Activated CD8-positive, alpha-beta memory T cell treated with anti-CD3 and anti-CD28 coated beads, Interleukin-2, amount 10 ng/mL, durations not matched to agents 7 days and 5 days (primary cell): ENCODE measurements around the gene RRAS2. TPM values are rescaled to one million over a fixed set of nuclear protein-coding genes. Genes with fewer than 3 reads are reported as not detected.
"Not testable (repeated sequence)": the region's sequence is repeated elsewhere in the genome, so short reads cannot be mapped to it uniquely, and the experiment has no call there.

Experiments
- ATAC-seq: fragments of 150-1000 bp; cut with Tn5 transposase; one replicate; pipeline ENCODE4 v1.10.0; 2021; ENCODE audit warnings: moderate library complexity
- CTCF ChIA-PET: fragments of 350-600 bp; sonication (Branson Sonifier 250); formaldehyde crosslinking; loops from one replicate; lab custom pipeline; 2021; ENCODE audit warnings: antibody characterized with exemption; lab: Charles Lee
- DNase-seq: peaks from one replicate; pipeline ENCODE4 v3.0.0-alpha.2; 2020
- H3K27ac Mint-ChIP-seq: one replicate; pipeline ENCODE4 v1.8.0; 2021; ENCODE audit warnings: mild to moderate bottlenecking, mixed read lengths
- H3K27me3 Mint-ChIP-seq: one replicate; pipeline ENCODE4 v1.8.0; 2021; ENCODE audit warnings: mixed read lengths
- H3K36me3 Mint-ChIP-seq: one replicate; pipeline ENCODE4 v1.8.0; 2021; ENCODE audit warnings: mild to moderate bottlenecking, mixed read lengths
- H3K4me1 Mint-ChIP-seq: one replicate; pipeline ENCODE4 v1.8.0; 2021; ENCODE audit warnings: mixed read lengths
- H3K4me3 Mint-ChIP-seq: one replicate; pipeline ENCODE4 v1.8.0; 2021; ENCODE audit warnings: mild to moderate bottlenecking, moderate library complexity, mixed read lengths
- H3K9me3 Mint-ChIP-seq: one replicate; pipeline ENCODE4 v1.8.0; 2022; ENCODE audit warnings: low read depth, mixed read lengths
- total RNA-seq, 2 experiments: library from RNA; stranded (reverse); gene quantifications; one replicate each; pipeline ENCODE4 v1.2.3, GENCODE V29; 2021

The RRAS2 gene
- total RNA-seq, 2 experiments from 2014 or later = 74.8 to 76.1 TPM

- H3K36me3 Mint-ChIP-seq = peaks cover 2% of the 10 kb centered on the region
- no peaks in the 10 kb centered on the region for H3K27me3 Mint-ChIP-seq
- ATAC-seq (peak; percentile 24), DNase-seq (no peak)
- CTCF ChIA-PET = interaction anchor here (0.7 to 3.1 kb wide), 22 partner anchors 9 to 599 kb away, joined by 3 to 21 read pairs (median 4); partner anchors contain the start of gene PSMA1
- no peak overlapping the region for H3K4me3 Mint-ChIP-seq
- H3K4me1 Mint-ChIP-seq = peaks cover 25% of the 10 kb centered on the region
- no peaks in the 10 kb centered on the region for H3K9me3 Mint-ChIP-seq
- H3K27ac Mint-ChIP-seq = no peak overlapping the region
Measured at GRCh38 chr11:14308897-14309387, 50.0 kb downstream of the RRAS2 start.

GRCh38 chr11:14308114-14308896, 50.7 kb downstream of the RRAS2 start:
- Mint-ChIP-seq H3K4me1 (peaks cover 25% of the 10 kb centered on the region), H3K9me3 (no peaks in the 10 kb centered on the region), H3K27ac (no peak overlapping the region), H3K27me3 (no peaks in the 10 kb centered on the region), H3K4me3 (no peak overlapping the region), H3K36me3 (no peaks in the 10 kb centered on the region)
- DNase-seq (no peak), ATAC-seq (peak; percentile 76)
- CTCF ChIA-PET = interaction anchor here (0.7 to 3.1 kb wide), 29 partner anchors 8 to 599 kb away, joined by 3 to 21 read pairs (median 4); partner anchors contain the start of gene PSMA1

GRCh38 chr11:14306481-14306880, 52.5 kb downstream of the RRAS2 start:
- DNase-seq (no peak), ATAC-seq (no peak)
- Mint-ChIP-seq H3K4me3 (no peak overlapping the region), H3K27me3 (no peaks in the 10 kb centered on the region), H3K36me3 (no peaks in the 10 kb centered on the region), H3K9me3 (no peaks in the 10 kb centered on the region), H3K27ac (no peak overlapping the region), H3K4me1 (peaks cover 16% of the 10 kb centered on the region)
- CTCF ChIA-PET = interaction anchor here (0.7 to 1.4 kb wide), 3 partner anchors 14 to 112 kb away, joined by 3 to 6 read pairs (median 4); no protein-coding TSS in a partner anchor

- Mint-ChIP-seq H3K4me3 (no peak overlapping the region), H3K27ac (no peak overlapping the region), H3K27me3 (no peaks in the 10 kb centered on the region), H3K36me3 (no peaks in the 10 kb centered on the region), H3K9me3 (no peaks in the 10 kb centered on the region), H3K4me1 (peaks cover 16% of the 10 kb centered on the region)
- ATAC-seq = no peak
- no peak for DNase-seq
- CTCF ChIA-PET = interaction anchor here (0.8 to 6.4 kb wide), 8 partner anchors 9 to 155 kb away, joined by 3 to 77 read pairs (median 4); no protein-coding TSS in a partner anchor
Measured at GRCh38 chr11:14305649-14306048, 53.3 kb downstream of the RRAS2 start.

GRCh38 chr11:14304601-14305000, 54.4 kb downstream of the RRAS2 start:
- DNase-seq (no peak), ATAC-seq (no peak)
- no peak overlapping the region for H3K27ac Mint-ChIP-seq
- no peaks in the 10 kb centered on the region for H3K27me3 Mint-ChIP-seq
- peaks cover 16% of the 10 kb centered on the region for H3K4me1 Mint-ChIP-seq
- H3K36me3 Mint-ChIP-seq = no peaks in the 10 kb centered on the region
- no peak overlapping the region for H3K4me3 Mint-ChIP-seq
- CTCF ChIA-PET = interaction anchor here (0.7 to 6.4 kb wide), 14 partner anchors 8 to 173 kb away, joined by 3 to 77 read pairs (median 3); no protein-coding TSS in a partner anchor
- H3K9me3 Mint-ChIP-seq = no peaks in the 10 kb centered on the region

- Mint-ChIP-seq H3K9me3 (no peaks in the 10 kb centered on the region), H3K27ac (no peak overlapping the region), H3K36me3 (peaks cover 1% of the 10 kb centered on the region), H3K27me3 (no peaks in the 10 kb centered on the region), H3K4me1 (peaks cover 21% of the 10 kb centered on the region), H3K4me3 (no peak overlapping the region)
- CTCF ChIA-PET = interaction anchor here (0.6 to 6.4 kb wide), 29 partner anchors 8 to 607 kb away, joined by 3 to 77 read pairs (median 4); no protein-coding TSS in a partner anchor
- DNase-seq (peak; percentile 70), ATAC-seq (peak; percentile 88)
Measured at GRCh38 chr11:14300661-14301304, 58.2 kb downstream of the RRAS2 start.

- Mint-ChIP-seq H3K27ac (no peak overlapping the region), H3K36me3 (peaks cover 6% of the 10 kb centered on the region), H3K4me3 (no peak overlapping the region), H3K4me1 (peaks cover 21% of the 10 kb centered on the region), H3K9me3 (no peaks in the 10 kb centered on the region), H3K27me3 (no peaks in the 10 kb centered on the region)
- ATAC-seq (no peak), DNase-seq (no peak)
- CTCF ChIA-PET = interaction anchor here (1.0 to 6.4 kb wide), 8 partner anchors 9 to 608 kb away, joined by 3 to 77 read pairs (median 10); no protein-coding TSS in a partner anchor
Measured at GRCh38 chr11:14299921-14300320, 59.1 kb downstream of the RRAS2 start.

GRCh38 chr11:14290422-14290821, 68.6 kb downstream of the RRAS2 start:
- H3K9me3 Mint-ChIP-seq = no peaks in the 10 kb centered on the region
- no peaks in the 10 kb centered on the region for H3K27me3 Mint-ChIP-seq
- CTCF ChIA-PET = interaction anchor here (1.0 to 2.1 kb wide), 4 partner anchors 14 to 165 kb away, joined by 3 to 6 read pairs (median 4); no protein-coding TSS in a partner anchor
- no peak overlapping the region for H3K27ac Mint-ChIP-seq
- H3K4me3 Mint-ChIP-seq = no peak overlapping the region
- peaks cover 62% of the 10 kb centered on the region for H3K36me3 Mint-ChIP-seq
- ATAC-seq = no peak
- no peak for DNase-seq
- H3K4me1 Mint-ChIP-seq = peaks cover 35% of the 10 kb centered on the region

- Mint-ChIP-seq H3K4me3 (peak overlapping the region; percentile 52), H3K4me1 (peaks cover 35% of the 10 kb centered on the region), H3K9me3 (no peaks in the 10 kb centered on the region), H3K27ac (peak overlapping the region; percentile 90), H3K36me3 (peaks cover 51% of the 10 kb centered on the region), H3K27me3 (no peaks in the 10 kb centered on the region)
- peak; percentile 86 for ATAC-seq
- CTCF ChIA-PET = interaction anchor here (1.1 to 2.9 kb wide), 4 partner anchors 12 to 165 kb away, joined by 4 to 10 read pairs (median 6); no protein-coding TSS in a partner anchor
- DNase-seq = no peak
Measured at GRCh38 chr11:14288189-14288935, 70.6 kb downstream of the RRAS2 start.

GRCh38 chr11:14278869-14279268, 80.1 kb downstream of the RRAS2 start:
- not testable (repeated sequence) for H3K9me3 Mint-ChIP-seq

GRCh38 chr11:14275076-14275475, 83.9 kb downstream of the RRAS2 start:
- Mint-ChIP-seq H3K27me3 (no peaks in the 10 kb centered on the region), H3K9me3 (peaks cover 1% of the 10 kb centered on the region), H3K4me1 (peaks cover 48% of the 10 kb centered on the region), H3K4me3 (no peak overlapping the region), H3K36me3 (peaks cover 50% of the 10 kb centered on the region), H3K27ac (peak overlapping the region; percentile 17)
- no peak for DNase-seq
- ATAC-seq = no peak
- CTCF ChIA-PET = interaction anchor here (1.1 kb wide), 1 partner anchor 143 kb away, joined by 3 read pairs; no protein-coding TSS in a partner anchor

More at GRCh38 chr11:14278869-14279268, 80.1 kb downstream of the RRAS2 start:
- ATAC-seq, CTCF ChIA-PET, H3K27me3 Mint-ChIP-seq, H3K4me3 Mint-ChIP-seq, DNase-seq, H3K27ac Mint-ChIP-seq: not testable (repeated sequence)
- Mint-ChIP-seq H3K4me1 (peaks cover 19% of the 10 kb centered on the region), H3K36me3 (peaks cover 42% of the 10 kb centered on the region)

- CTCF ChIA-PET = no interaction called here
- no peaks in the 10 kb centered on the region for H3K27me3 Mint-ChIP-seq
- peaks cover 52% of the 10 kb centered on the region for H3K4me1 Mint-ChIP-seq
- peaks cover 1% of the 10 kb centered on the region for H3K9me3 Mint-ChIP-seq
- H3K4me3 Mint-ChIP-seq = no peak overlapping the region
- no peak for DNase-seq
- ATAC-seq = no peak
- no peak overlapping the region for H3K27ac Mint-ChIP-seq
- peaks cover 44% of the 10 kb centered on the region for H3K36me3 Mint-ChIP-seq
Measured at GRCh38 chr11:14273895-14274294, 85.1 kb downstream of the RRAS2 start.
